HG02678 (cell line): ENCODE data around the gene TMEM132D.
"Not testable (repeated sequence)": the region's sequence is repeated elsewhere in the genome, so short reads cannot be mapped to it uniquely, and the experiment has no call there.

Experiments used
- ATAC-seq: cut with Tn5 transposase; IDR thresholded peaks from one replicate; pipeline ENCODE4 v1.9.1; 2021; ENCODE audit warnings: mild to moderate bottlenecking, moderate library complexity; ENCODE audit not compliant: unreplicated experiment

TMEM132D gene

DNA sequence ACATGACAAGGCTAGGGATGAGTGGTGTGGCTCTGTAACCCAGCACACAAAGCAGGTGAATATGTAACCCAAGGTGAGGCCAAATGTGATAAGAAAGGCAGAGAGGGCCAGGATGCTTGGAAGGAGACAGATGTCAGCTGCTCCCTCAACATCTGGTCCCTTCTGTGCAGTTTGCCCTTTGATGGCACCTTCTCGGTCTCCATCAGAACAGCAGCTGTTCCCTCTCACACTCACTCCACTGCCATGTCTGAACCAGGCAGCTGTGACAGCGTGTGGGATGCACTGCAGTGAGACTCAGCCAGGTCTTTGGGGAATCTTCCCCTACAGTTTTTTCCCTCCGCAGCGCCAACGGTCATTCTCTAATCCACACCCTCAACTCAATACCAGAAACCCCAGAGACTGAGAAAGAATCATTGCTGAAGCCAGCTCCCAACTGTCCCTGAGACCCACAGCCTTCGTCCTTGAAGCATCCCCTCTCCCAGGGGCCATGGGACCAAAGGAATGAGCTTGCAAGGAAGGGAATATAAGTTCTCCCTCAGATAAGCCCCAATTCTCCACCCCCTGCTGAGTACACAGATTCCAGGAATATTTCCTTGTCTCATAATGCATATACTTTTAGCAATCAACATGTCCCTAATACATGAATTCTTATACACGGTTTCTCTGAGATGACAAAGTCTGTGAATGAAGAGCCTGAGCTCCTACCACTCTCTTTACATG, 820.5 kb downstream of the TMEM132D start:
- ATAC-seq = no peak

- no peak for ATAC-seq
Measured at GRCh38 chr12:129082441-129082840, 821.4 kb downstream of the TMEM132D start.

- ATAC-seq = no peak
Measured at GRCh38 chr12:129081755-129082250, 822.0 kb downstream of the TMEM132D start.

- no peak for ATAC-seq
Measured at GRCh38 chr12:129080821-129081220, 823.0 kb downstream of the TMEM132D start.

GRCh38 chr12:129080391-129080790, 823.4 kb downstream of the TMEM132D start:
- ATAC-seq = no peak

DNA sequence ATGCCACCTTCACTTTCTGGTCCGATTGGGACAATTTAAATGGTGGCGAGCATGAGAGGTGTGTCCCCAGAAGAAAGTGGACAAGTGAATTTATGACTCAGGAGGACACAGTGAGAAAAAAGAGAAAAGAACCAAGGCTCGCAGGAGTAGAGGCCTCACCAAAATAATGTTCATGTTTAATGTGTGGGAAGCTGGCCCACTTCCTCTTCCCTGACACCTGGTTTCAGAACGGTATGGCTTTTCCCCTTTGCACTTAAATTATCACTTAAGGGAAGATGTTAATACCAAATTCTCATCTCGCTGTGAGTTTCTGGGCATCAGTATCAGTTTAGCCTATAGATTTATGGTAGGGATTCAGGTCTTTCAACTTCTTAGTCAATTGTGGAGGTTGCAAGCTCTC, 824.1 kb downstream of the TMEM132D start:
- no peak for ATAC-seq

DNA sequence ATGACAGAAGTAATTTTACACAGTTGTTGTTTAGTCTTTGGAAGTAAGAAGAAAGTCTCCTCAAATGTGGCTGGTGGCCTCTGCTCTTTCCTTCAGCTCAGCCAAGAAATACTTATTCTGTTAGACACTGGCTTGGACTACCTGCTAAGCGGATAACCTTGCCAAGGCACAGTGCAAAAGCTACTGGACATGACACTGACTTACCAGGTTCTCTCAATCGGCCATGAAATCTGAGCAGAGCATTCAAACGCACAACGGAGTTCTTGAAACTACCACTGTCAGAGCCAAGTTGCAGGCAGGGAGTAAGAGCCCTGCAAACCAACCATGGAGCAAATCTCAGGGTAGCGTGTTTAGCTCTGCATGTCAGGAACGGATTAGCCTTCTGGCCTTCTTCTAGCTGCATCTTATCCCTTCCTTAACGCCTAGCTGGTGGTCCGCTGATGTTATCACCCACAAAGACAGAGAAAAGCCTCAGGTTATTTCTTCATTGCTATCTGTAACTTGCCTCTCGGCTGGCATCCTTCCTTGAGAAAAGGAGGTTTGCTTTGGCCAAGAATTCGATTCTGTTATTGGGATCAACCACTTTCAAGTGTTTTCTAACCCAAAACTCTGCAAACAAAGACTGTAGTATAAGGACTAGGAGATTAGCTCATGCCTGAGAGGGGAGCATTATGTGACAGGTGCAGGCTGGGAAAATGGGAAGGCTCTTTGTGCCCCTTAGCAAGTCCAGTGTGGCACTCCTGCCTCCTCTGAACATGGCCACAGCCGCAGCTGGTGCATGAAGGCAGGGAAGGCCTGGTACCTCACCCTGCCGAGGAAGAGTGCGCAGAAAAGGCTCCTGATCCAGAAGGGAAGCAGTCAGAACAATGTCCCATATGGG, 827.1 kb downstream of the TMEM132D start:
- ATAC-seq = no peak

DNA sequence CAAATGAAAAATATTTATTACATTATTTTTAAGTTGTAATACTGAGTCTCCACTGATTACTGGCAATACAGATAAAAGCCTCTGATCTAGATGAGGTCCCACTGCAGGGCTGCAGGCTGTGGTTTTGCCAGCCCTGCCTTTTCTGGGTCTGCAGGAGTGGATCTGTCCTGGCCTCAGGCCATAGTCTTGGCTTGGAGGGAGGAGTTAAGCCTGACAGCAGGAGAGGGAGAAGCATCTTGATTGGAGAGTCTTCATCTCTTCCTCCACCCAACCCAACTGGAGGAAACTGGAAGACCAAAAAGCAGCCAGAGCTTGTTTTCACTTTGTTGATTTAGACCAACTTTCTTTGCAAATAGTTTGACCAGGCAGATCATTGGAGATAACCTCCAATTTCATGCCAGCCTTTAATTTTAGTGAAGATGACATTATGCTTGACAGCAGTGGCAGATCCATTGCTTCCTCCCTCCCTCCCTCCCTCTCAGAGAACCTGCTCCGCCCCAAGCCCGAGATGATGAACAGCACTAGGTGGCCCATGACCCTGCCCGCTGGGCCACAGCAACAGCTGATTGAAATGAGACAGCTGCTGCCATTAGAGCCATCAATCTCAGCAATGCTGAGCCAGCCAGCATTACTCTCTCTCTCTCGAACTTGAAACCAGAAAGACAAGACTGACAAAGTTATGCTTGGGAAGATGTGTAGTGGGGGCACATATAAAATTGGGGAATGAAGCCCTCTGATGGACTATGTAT, 828.2 kb downstream of the TMEM132D start:
- ATAC-seq = no peak

DNA sequence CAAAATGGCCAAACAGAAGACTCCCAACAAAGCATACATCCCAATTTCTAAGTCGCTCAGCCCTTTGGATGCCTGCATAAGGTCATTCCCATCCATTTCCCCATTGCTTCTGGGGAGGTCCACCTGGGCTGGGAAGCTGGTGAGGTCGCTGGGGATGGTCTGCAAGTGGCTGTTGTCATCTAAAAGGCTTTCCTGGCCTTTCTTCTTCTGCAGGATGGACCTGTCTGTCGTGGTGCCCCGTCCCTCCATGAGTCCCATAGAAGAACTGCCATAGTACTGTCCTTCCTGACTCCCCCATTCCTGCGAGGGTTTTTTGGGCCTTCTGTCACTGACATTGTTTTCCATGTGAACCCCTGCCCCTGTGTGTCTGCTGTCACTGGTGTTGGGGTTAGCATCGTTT, 829.4 kb downstream of the TMEM132D start:
- ATAC-seq = no peak

DNA sequence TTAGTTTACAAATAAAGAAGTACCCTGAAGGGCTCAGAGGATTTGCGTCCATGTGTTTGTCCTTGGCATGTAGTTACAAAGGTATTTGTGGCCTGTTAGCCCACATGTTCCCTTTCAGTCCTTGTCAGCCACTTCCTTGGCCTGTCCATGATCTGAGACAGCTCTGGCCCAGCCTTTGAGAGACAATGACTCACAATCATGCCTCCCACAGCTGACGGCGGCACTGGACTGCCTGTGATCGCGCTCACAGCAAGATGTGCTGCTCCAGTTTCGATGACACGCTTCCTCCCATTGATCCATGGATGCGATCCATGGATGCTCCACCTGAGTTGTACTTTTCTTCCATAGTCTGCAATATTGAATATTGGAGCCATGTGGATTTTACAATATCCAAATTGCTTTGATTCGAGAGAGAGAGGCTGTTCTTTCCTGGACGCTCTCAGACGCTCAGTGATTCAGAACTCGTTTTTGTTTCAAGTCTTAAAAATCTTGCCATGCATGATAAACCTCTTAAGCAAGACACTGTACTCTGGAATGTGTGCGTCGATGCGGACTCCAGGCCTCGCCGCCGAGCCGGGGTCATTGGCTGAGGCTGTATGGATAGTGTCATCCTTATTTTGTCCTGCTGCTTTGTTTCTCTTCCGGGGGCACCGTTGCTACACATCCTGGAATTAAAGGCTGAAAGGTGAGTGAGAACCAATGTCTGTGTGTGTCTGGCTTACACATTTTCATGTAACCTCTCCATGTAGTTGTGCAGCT, 830.5 kb downstream of the TMEM132D start:
- no peak for ATAC-seq

DNA sequence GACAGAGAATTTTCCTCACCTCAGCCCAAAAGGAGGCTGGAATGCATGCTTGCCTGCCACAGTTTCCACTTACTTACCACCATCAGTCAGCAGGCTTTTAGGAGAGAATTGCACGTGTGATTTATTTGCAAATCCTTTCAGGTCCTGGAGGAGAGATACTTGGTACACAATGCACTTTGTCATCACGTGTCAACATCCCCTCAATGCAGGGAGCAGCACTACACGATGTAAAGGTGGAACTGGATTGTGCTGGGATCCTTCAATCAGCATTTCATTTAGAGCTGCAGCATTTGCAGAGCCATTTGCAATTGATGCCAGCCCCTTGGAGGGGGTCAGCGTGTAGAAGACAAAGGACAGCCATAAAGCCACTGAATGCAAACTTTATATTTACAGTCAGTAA, 832.5 kb downstream of the TMEM132D start:
- no peak for ATAC-seq

GRCh38 chr12:129069886-129070285, 833.9 kb downstream of the TMEM132D start:
- no peak for ATAC-seq

- no peak for ATAC-seq
Measured at GRCh38 chr12:129068684-129069083, 835.1 kb downstream of the TMEM132D start.

GRCh38 chr12:129067491-129067890, 836.3 kb downstream of the TMEM132D start:
- ATAC-seq = no peak

DNA sequence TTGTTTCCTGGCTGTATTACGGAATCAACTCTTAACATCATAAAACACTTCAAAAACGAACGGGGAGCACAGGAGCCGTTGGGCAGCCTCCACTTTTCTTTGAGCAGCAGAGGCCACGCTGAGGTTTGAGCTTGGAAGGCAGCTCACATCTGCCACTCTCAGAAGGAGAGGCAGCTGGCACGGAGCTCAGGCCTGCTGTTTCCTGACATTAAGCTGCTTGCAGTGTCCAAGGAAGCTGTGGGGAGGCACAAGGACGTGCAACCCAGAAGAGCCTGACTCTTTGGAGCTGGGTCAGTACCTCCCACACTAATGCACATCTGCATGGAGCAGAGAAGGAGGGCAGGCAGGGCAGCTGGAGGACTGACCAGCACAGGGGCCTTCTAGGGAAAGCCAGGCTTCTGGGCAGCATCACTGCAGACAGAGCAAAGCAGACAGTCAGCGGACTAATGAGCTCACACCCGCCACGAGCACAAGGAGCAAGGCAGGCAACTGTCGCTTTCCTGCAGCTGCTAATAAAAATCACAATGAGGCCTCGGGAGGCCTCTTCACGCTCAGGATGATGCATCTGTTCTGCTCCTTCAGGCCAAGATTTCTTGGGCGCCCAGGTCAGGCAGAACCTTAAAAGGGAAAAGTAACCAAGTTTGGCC, 839.5 kb downstream of the TMEM132D start:
- ATAC-seq = no peak

DNA sequence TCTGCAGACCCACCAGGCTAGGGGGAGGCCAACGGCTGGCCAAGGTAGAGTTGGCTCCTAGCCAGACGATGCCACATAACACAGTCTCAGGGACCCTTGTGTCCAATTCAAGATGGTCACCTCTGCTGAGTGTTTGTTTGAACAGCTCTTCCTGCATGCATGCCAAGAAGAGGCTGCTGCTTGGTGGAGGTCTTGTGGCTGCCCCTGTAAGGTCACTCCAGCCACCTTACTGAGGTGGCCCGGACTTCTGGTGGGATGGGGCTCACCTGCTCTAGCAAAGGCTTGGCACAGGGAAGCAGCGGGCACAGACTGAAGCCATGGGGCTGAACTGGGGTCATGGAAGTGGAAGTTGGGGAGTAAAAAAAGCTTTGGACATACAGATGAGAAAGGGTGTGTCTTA, 840.2 kb downstream of the TMEM132D start:
- no peak for ATAC-seq

- ATAC-seq = no peak
Measured at GRCh38 chr12:129053232-129053631, 850.6 kb downstream of the TMEM132D start.

DNA sequence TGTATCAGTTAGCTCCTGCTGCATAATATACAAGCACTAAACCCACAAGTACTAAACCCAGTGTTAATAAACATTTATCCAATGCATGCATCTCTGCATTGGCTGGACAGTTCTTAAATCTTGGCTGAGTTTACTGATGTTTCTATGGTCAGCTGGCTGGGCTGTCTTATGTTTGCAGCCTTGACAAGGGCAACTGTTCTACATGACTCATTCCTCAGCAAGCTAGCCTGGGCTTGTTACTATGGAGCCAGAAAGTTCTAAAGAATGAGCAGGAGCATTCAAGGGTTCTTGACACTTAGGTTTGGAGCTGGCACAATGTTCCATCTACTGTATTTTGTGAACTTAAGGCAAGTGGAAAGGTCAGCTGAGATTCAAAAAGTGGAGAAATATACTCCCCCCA, 851.5 kb downstream of the TMEM132D start:
- ATAC-seq = no peak

GRCh38 chr12:129049917-129050316, 853.9 kb downstream of the TMEM132D start:
- no peak for ATAC-seq

DNA sequence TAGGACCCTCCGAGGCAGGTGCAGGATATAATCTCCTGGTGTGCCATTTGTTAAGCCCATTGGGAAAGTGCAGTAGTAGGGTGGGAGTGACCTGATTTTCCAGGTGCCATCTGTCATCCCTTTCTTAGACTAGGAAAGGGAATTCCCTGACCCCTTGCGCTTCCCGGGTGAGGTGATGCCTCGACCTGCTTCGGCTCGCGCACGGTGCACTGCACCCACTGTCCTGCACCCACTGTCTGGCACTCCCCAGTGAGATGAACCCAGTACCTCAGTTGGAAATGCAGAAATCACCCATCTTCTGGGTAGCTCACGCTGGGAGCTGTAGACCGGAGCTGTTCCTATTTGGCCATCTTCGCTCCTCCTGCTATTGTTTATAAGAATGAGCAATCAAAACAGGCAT, 860.5 kb downstream of the TMEM132D start:
- ATAC-seq = not testable (repeated sequence)
